Gastrocnemius medialis (tissue), 4 donors: ENCODE measurements around the gene PNRC1. TPM values are rescaled to one million over a fixed set of nuclear protein-coding genes. Genes with fewer than 3 reads are reported as not detected.

Experiments
- ATAC-seq, 2 donors: fragments of 150-250 bp; one replicate each; pipeline ENCODE4 v1.9.1; 2016
- DNase-seq, 2 donors: peaks; one replicate each; pipeline ENCODE4 v3.0.0-alpha.2; 2019
- H3K27ac ChIP-seq, 4 donors: fragments of 200-600 bp; sonication (generic); 1 replicate in 1 of 4; 2 replicates in 3 of 4; pipeline ENCODE4 v1.5.1; 2016 to 2018; ENCODE audit warnings: mild to moderate bottlenecking in 2 of 4, moderate library complexity in 1 of 4
- H3K27me3 ChIP-seq, 3 donors: fragments of 200-600 bp; sonication (generic) in 2 of 3; 1 replicate in 1 of 3; 2 replicates in 2 of 3; pipeline versions ENCODE4 v1.5.1 to v1.6.0; 2016 to 2019; ENCODE audit warnings: mild to moderate bottlenecking in 1 of 3, moderate library complexity in 1 of 3
- H3K36me3 ChIP-seq, 2 donors: fragments of 200-600 bp; sonication (generic) in 1 of 2; one replicate each; pipeline ENCODE4 v1.5.1; 2017 to 2018
- H3K4me1 ChIP-seq, 2 donors: fragments of 200-600 bp; sonication (generic) in 1 of 2; one replicate each; pipeline ENCODE4 v1.5.1; 2016 to 2017; ENCODE audit warnings: mild to moderate bottlenecking in 2 of 2
- H3K4me3 ChIP-seq, 4 donors: fragments of 200-600 bp; sonication (generic) in 3 of 4; 1 replicate in 1 of 4; 2 replicates in 3 of 4; pipeline ENCODE4 v1.5.1; 2016 to 2019; ENCODE audit warnings: mild to moderate bottlenecking in 2 of 4
- H3K9me3 ChIP-seq, 3 donors: fragments of 200-600 bp; sonication (generic) in 2 of 3; 1 replicate in 1 of 3; 2 replicates in 2 of 3; pipeline ENCODE4 v1.5.1; 2016 to 2019
- POLR2A ChIP-seq, 2 donors: fragments of 450-650 bp; IDR thresholded peaks; one replicate each; pipeline ENCODE4 v1.6.1; 2017; ENCODE audit warnings: antibody characterized with exemption in 2 of 2, mild to moderate bottlenecking in 2 of 2, moderate library complexity in 2 of 2
- in situ Hi-C, 4 donors: fragments of 200-750 bp; cut with MboI; loops; one replicate each; pipeline versions ENCODE4 v1.15.0 to v1.8.0; 2017; ENCODE audit warnings: low sequenced_read_pairs in 4 of 4
- intact Hi-C: fragments of 100-400 bp; cut with DNase I; formaldehyde crosslinking; loops from one replicate; pipeline ENCODE4 v1.15.1; 2023; ENCODE audit warnings: low total_unique reads
- total RNA-seq, 4 donors: library from RNA; depleted of rRNA; stranded (reverse); fragments of >200 nt; gene quantifications; one replicate each; pipeline versions ENCODE4 v1.1.0 to v1.2.3, GENCODE V29; 2016
- TF ChIP-seq, protein P1 (sequence below), 5 experiments: fragments of 450-650 bp in 3 of 5; fragments of 200-600 bp in 2 of 5; sonication (generic) in 2 of 5; IDR thresholded peaks in 4 of 5; conservative IDR thresholded peaks in 1 of 5; 1 replicate in 4 of 5; 2 replicates in 1 of 5; pipeline ENCODE4 v1.5.1; 2016 to 2019; ENCODE audit warnings: antibody characterized with exemption in 5 of 5, mild to moderate bottlenecking in 3 of 5, moderate library complexity in 3 of 5

Gene PNRC1
- total RNA-seq, 4 donors from 2014 or later: 229 to 458 (median 311) TPM

DNA sequence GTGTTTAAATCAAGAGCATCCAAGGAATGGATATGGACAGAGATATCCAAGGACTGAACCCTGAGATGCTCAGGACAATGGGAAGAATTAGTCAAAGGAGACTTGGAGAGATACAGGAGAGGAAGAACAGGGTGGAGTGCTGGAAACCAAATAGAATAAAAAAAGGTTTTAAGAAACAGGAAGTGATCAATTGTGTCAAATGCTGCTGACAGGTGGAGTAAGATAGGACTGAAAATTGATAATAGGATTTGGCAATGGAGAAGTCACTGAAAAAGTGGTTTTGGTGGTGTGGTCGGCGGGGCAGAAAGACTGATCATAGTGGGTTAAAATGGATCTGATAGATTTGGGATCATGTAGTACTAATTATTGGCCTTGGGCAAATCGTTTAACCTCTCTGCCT lies 37.9 kb upstream of the PNRC1 start:
- intact Hi-C loops: no loop called here
- Histone ChIP-seq H3K9me3 (no peaks in the 10 kb centered on the region), H3K27me3 (no peaks in the 10 kb centered on the region), H3K36me3 (no peaks in the 10 kb centered on the region), H3K4me3 (no peak overlapping the region), H3K27ac (no peak overlapping the region), H3K4me1 (no peaks in the 10 kb centered on the region)
- DNase-seq (no peak), ATAC-seq (no peak)
- in situ Hi-C loops: no loop called here
- no peak for TF ChIP-seq POLR2A (IDR thresholded peaks at IDR 0.05)
- TF ChIP-seq, protein P1, sequence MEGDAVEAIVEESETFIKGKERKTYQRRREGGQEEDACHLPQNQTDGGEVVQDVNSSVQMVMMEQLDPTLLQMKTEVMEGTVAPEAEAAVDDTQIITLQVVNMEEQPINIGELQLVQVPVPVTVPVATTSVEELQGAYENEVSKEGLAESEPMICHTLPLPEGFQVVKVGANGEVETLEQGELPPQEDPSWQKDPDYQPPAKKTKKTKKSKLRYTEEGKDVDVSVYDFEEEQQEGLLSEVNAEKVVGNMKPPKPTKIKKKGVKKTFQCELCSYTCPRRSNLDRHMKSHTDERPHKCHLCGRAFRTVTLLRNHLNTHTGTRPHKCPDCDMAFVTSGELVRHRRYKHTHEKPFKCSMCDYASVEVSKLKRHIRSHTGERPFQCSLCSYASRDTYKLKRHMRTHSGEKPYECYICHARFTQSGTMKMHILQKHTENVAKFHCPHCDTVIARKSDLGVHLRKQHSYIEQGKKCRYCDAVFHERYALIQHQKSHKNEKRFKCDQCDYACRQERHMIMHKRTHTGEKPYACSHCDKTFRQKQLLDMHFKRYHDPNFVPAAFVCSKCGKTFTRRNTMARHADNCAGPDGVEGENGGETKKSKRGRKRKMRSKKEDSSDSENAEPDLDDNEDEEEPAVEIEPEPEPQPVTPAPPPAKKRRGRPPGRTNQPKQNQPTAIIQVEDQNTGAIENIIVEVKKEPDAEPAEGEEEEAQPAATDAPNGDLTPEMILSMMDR (IDR thresholded peaks at IDR 0.05 in 4 of 5, conservative IDR thresholded peaks at IDR 0.05 in 1 of 5): no peak

DNA sequence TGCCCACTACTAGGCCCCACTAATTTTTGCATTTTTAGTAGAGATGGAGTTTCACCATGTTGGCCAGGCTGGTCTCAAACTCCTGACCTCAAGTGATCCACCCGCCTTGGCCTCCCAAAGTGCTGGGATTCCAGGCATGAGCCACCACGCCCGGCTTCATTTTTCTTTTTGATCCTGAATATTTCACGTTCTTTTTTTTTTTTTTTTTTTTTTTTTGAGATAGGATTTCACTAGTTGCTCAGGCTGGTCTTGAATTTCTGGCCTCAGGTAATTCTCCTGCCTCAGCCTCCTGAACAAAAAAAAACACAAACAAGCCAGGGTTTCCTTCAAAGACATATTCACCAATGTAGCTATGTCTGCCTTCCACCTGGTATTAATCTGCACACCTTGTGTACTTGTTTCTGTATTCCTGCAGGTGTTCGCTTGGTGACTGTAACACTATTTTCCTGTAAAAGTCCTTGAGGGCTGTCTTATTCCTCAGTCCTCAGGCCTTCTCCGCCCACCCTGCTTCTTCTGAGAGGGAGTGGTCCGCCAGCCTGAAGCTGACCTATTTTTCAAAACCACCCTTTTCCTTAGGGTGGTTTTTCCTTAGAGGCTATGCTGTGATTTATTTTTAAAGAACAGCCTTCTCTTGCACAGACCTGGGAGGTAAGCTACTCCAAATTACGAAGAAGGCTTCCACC lies 36.1 kb upstream of the PNRC1 start:
- Histone ChIP-seq H3K4me3 (no peak overlapping the region), H3K9me3 (no peaks in the 10 kb centered on the region), H3K27ac (no peak overlapping the region), H3K4me1 (no peaks in the 10 kb centered on the region), H3K27me3 (no peaks in the 10 kb centered on the region), H3K36me3 (no peaks in the 10 kb centered on the region)
- DNase-seq (no peak), ATAC-seq (no peak)
- intact Hi-C loops: no loop called here
- in situ Hi-C loops: no loop called here
- no peak for TF ChIP-seq POLR2A (IDR thresholded peaks at IDR 0.05)
- TF ChIP-seq, protein P1 (IDR thresholded peaks at IDR 0.05 in 4 of 5, conservative IDR thresholded peaks at IDR 0.05 in 1 of 5): no peak

DNA sequence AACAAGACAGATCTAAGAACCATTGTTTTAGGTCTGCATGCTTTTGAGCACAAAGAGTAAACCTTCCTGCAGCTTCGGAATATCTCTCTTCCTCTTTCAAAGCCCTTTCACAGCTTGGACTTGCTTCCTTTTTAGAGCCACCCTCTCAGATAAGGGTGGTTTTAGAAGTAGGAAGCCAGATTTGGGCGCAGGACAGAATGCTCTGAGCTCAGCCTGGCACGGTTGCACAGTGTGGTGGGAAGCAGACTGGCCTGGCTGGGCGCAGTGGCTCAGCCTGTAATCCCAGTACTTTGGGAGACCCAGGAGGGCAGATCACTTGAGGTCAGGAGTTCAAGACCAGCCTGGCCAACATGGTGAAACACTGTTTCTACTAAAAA lies 35.6 kb upstream of the PNRC1 start:
- no peak for DNase-seq

DNA sequence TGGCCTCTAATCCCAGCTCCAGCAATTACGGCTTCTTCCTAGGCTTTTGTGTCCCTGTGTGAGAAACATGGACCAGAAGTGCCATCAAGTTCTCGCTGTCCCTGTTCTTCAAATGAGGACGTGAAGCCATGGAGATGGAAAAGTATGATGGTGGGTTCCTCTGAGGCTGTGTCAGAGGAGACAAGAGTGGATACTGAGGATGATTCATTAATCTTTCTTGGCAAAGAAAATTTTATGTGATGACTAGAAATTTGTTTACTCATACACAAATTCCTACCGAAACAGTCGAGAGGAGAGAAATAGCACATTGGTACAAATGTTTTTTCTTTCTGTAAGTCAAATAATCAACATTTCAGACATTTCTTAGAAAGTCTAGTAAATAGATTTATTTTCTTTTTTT lies 35.0 kb upstream of the PNRC1 start:
- no peaks in the 10 kb centered on the region for H3K9me3 ChIP-seq
- peaks cover 0 to 2% of the 10 kb centered on the region in 2 donors for H3K4me1 ChIP-seq
- H3K4me3 ChIP-seq: no peak overlapping the region
- in situ Hi-C loops: no loop called here
- TF ChIP-seq, protein P1 (IDR thresholded peaks at IDR 0.05 in 4 of 5, conservative IDR thresholded peaks at IDR 0.05 in 1 of 5): no peak
- no peak for TF ChIP-seq POLR2A (IDR thresholded peaks at IDR 0.05)
- ATAC-seq (no peak), DNase-seq (no peak)
- no peaks in the 10 kb centered on the region for H3K36me3 ChIP-seq
- intact Hi-C loops: no loop called here
- no peak overlapping the region for H3K27ac ChIP-seq
- H3K27me3 ChIP-seq: no peaks in the 10 kb centered on the region

More for the DNA sequence above, 35.6 kb upstream of the PNRC1 start:
- Histone ChIP-seq H3K27me3 (no peaks in the 10 kb centered on the region), H3K4me1 (no peaks in the 10 kb centered on the region), H3K4me3 (no peak overlapping the region), H3K27ac (no peak overlapping the region), H3K9me3 (no peaks in the 10 kb centered on the region), H3K36me3 (no peaks in the 10 kb centered on the region)
- intact Hi-C loops (no loop called here), in situ Hi-C loops (no loop called here)
- TF ChIP-seq, protein P1 (IDR thresholded peaks at IDR 0.05 in 4 of 5, conservative IDR thresholded peaks at IDR 0.05 in 1 of 5): no peak
- TF ChIP-seq POLR2A (IDR thresholded peaks at IDR 0.05): no peak
- no peak for ATAC-seq

DNA sequence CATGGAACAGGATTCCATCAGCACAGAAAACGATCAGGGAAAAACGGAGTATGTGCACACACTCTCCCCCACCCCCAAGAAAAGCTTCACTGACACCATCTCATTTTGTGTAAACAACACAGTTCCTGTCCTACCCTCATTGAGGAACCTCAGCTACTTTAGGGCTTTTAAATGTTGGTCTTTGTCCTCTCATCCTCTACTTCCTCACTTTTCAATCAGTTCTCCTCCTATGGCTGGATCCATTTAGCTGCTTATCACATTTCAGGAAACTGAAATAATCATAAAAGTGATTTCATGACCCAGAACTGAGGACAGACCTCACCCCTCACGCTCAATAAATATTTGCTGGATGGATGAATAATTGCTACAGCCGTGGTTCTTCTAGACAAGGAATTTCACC lies 33.1 kb upstream of the PNRC1 start:
- ATAC-seq (no peak), DNase-seq (no peak)
- Histone ChIP-seq H3K36me3 (no peaks in the 10 kb centered on the region), H3K4me1 (peaks cover 0 to 4% of the 10 kb centered on the region in 2 donors), H3K4me3 (no peak overlapping the region), H3K9me3 (no peaks in the 10 kb centered on the region), H3K27me3 (no peaks in the 10 kb centered on the region), H3K27ac (no peak overlapping the region)
- in situ Hi-C loops (no loop called here), intact Hi-C loops (no loop called here)
- TF ChIP-seq POLR2A (IDR thresholded peaks at IDR 0.05): no peak
- TF ChIP-seq, protein P1 (IDR thresholded peaks at IDR 0.05 in 4 of 5, conservative IDR thresholded peaks at IDR 0.05 in 1 of 5): no peak
